ENCODE measurements around the gene NID1.

- TF ChIP-seq, protein P1, sequence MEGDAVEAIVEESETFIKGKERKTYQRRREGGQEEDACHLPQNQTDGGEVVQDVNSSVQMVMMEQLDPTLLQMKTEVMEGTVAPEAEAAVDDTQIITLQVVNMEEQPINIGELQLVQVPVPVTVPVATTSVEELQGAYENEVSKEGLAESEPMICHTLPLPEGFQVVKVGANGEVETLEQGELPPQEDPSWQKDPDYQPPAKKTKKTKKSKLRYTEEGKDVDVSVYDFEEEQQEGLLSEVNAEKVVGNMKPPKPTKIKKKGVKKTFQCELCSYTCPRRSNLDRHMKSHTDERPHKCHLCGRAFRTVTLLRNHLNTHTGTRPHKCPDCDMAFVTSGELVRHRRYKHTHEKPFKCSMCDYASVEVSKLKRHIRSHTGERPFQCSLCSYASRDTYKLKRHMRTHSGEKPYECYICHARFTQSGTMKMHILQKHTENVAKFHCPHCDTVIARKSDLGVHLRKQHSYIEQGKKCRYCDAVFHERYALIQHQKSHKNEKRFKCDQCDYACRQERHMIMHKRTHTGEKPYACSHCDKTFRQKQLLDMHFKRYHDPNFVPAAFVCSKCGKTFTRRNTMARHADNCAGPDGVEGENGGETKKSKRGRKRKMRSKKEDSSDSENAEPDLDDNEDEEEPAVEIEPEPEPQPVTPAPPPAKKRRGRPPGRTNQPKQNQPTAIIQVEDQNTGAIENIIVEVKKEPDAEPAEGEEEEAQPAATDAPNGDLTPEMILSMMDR (IDR thresholded peaks at IDR 0.05): no peak
- no peak for TF ChIP-seq POLR2A (IDR thresholded peaks at IDR 0.05)
Measured at GRCh38 chr1:235952950-235953615, 111.8 kb downstream of the NID1 start.

Measured in thyroid gland (tissue), 4 donors.